Coronary artery (tissue), 2 donors: ENCODE data around the gene KCNQ1.

Source experiments
- DNase-seq: peaks from one replicate; pipeline ENCODE4 v3.0.0-alpha.2; 2017; ENCODE audit warnings: low spot score
- H3K27ac ChIP-seq, 2 donors: fragments of 200-600 bp; sonication (generic); one replicate each; pipeline ENCODE4 v1.5.1; 2016 to 2019
- H3K4me3 ChIP-seq: fragments of 200-600 bp; sonication (generic); 2 replicates; pipeline ENCODE4 v1.5.1; 2016; ENCODE audit warnings: mild to moderate bottlenecking, moderate library complexity
- CTCF ChIP-seq: fragments of 200-600 bp; sonication (generic); IDR thresholded peaks from one replicate; pipeline ENCODE4 v1.5.1; 2019; ENCODE audit warnings: antibody characterized with exemption

The KCNQ1 gene

GRCh38 chr11:2815762-2816496 is 371.1 kb downstream of the KCNQ1 start:
- Histone ChIP-seq H3K27ac (no peak overlapping the region), H3K4me3 (no peak overlapping the region)
- no peak for TF ChIP-seq CTCF
- DNase-seq, result no peak

GRCh38 chr11:2816523-2816922 is 371.7 kb downstream of the KCNQ1 start:
- no peak for TF ChIP-seq CTCF
- Histone ChIP-seq H3K27ac (no peak overlapping the region), H3K4me3 (no peak overlapping the region)
- DNase-seq, result no peak

GRCh38 chr11:2816941-2817421 is 372.2 kb downstream of the KCNQ1 start:
- no peak for DNase-seq
- TF ChIP-seq CTCF, result no peak
- Histone ChIP-seq H3K27ac (no peak overlapping the region), H3K4me3 (no peak overlapping the region)

- H3K27ac ChIP-seq, result no peak overlapping the region
- no peak for DNase-seq
- no peak for TF ChIP-seq CTCF
- H3K4me3 ChIP-seq, result no peak overlapping the region
Measured at GRCh38 chr11:2817431-2817830, 372.6 kb downstream of the KCNQ1 start.

- no peak for DNase-seq
- H3K27ac ChIP-seq, result no peak overlapping the region
- no peak for TF ChIP-seq CTCF
- no peak overlapping the region for H3K4me3 ChIP-seq
Measured at GRCh38 chr11:2818021-2818420, 373.2 kb downstream of the KCNQ1 start.

GRCh38 chr11:2818503-2818902 is 373.7 kb downstream of the KCNQ1 start:
- Histone ChIP-seq H3K4me3 (no peak overlapping the region), H3K27ac (no peak overlapping the region)
- no peak for DNase-seq
- TF ChIP-seq CTCF, result no peak

GRCh38 chr11:2819316-2819715 is 374.5 kb downstream of the KCNQ1 start:
- H3K4me3 ChIP-seq, result no peak overlapping the region
- no peak for TF ChIP-seq CTCF
- H3K27ac ChIP-seq, result no peak overlapping the region
- no peak for DNase-seq
